NCI-H2029 treated with DMSO at 0.1 percent for 48 hours (cell line): ENCODE results near the gene ZNF679.
"Not testable (repeated sequence)": the region's sequence is repeated elsewhere in the genome, so short reads cannot be mapped to it uniquely, and the experiment has no call there.

Experiments used
- DNase-seq: peaks from one replicate; lab custom pipeline; 2025; lab: John Stamatoyannopoulos, UW

Gene ZNF679

GRCh38 chr7:64228174-64228573 lies at the start of gene ZNF679:
ZNF679 (plus strand) TSS chr7:64228474; CDS start chr7:64249118, 20,644 bp downstream.
- DNase-seq: not testable (repeated sequence)

- DNase-seq: no peak
Observed at GRCh38 chr7:64180989-64181388, 47.3 kb upstream of the ZNF679 start.

- DNase-seq: no peak
Observed at GRCh38 chr7:64181586-64181985, 46.7 kb upstream of the ZNF679 start.

- no peak for DNase-seq
Observed at GRCh38 chr7:64182036-64182790, 46.1 kb upstream of the ZNF679 start.

- no peak for DNase-seq
Observed at GRCh38 chr7:64183126-64183742, 45.0 kb upstream of the ZNF679 start.

GRCh38 chr7:64183827-64184372 lies 44.4 kb upstream of the ZNF679 start:
- no peak for DNase-seq

GRCh38 chr7:64184376-64184775 lies 43.9 kb upstream of the ZNF679 start:
- no peak for DNase-seq

GRCh38 chr7:64187408-64187807 lies 40.9 kb upstream of the ZNF679 start:
- DNase-seq: no peak

GRCh38 chr7:64192148-64192704 lies 36.0 kb upstream of the ZNF679 start:
- no peak for DNase-seq

- no peak for DNase-seq
Observed at GRCh38 chr7:64192775-64193174, 35.5 kb upstream of the ZNF679 start.

GRCh38 chr7:64206903-64207302 lies 21.4 kb upstream of the ZNF679 start, which contains the start of gene ZNF735:
ZNF735 (plus strand) TSS chr7:64207203; CDS start chr7:64207203, 0 bp downstream.
- no peak for DNase-seq

GRCh38 chr7:64219710-64220298 lies 8.5 kb upstream of the ZNF679 start:
- DNase-seq: not testable (repeated sequence)

GRCh38 chr7:64223366-64223765 lies 4.9 kb upstream of the ZNF679 start:
- DNase-seq: no peak

GRCh38 chr7:64266341-64266919 lies 38.2 kb downstream of the ZNF679 start:
- no peak for DNase-seq

GRCh38 chr7:64277630-64278029 lies 49.4 kb downstream of the ZNF679 start:
- no peak for DNase-seq

GRCh38 chr7:64294701-64295420 lies 66.6 kb downstream of the ZNF679 start:
- DNase-seq: no peak

GRCh38 chr7:64297418-64297817 lies 69.1 kb downstream of the ZNF679 start:
- DNase-seq: not testable (repeated sequence)

GRCh38 chr7:64300641-64301405 lies 72.5 kb downstream of the ZNF679 start:
- no peak for DNase-seq

- peak; percentile 88 for DNase-seq
Observed at GRCh38 chr7:64307254-64308015, 79.2 kb downstream of the ZNF679 start.

- DNase-seq: no peak
Observed at GRCh38 chr7:64308016-64308270, 79.7 kb downstream of the ZNF679 start.
